Ishikawa (cell line): Measurements from ENCODE around the gene OGFOD2.

Source experiments
- CEBPB ChIP-seq: IDR thresholded peaks from 2 replicates; pipeline ENCODE4 v1.6.1; 2012
- EP300 ChIP-seq: IDR thresholded peaks from 2 replicates; pipeline ENCODE4 v1.6.1; 2012; ENCODE audit warnings: borderline replicate concordance
- RAD21 ChIP-seq: IDR thresholded peaks from 2 replicates; pipeline ENCODE4 v1.6.1; 2012; ENCODE audit warnings: low read depth
- REST ChIP-seq: IDR thresholded peaks from 2 replicates; pipeline ENCODE4 v1.6.1; 2012; ENCODE audit warnings: low read depth, mild to moderate bottlenecking
- TAF1 ChIP-seq: IDR thresholded peaks from 2 replicates; pipeline ENCODE4 v1.6.1; 2012; ENCODE audit warnings: low read depth, mild to moderate bottlenecking
- TEAD4 ChIP-seq: IDR thresholded peaks from 2 replicates; pipeline ENCODE4 v1.6.1; 2012
- YY1 ChIP-seq: IDR thresholded peaks from 2 replicates; pipeline ENCODE4 v1.6.1; 2012; ENCODE audit warnings: low read depth
- TF ChIP-seq, protein P1 (sequence below): IDR thresholded peaks from 2 replicates; pipeline ENCODE4 v1.6.1; 2012

GRCh38 chr12:123027726-123028445 lies 52.8 kb downstream of the OGFOD2 start:
- no peak for TF ChIP-seq YY1
- TF ChIP-seq, protein P1, sequence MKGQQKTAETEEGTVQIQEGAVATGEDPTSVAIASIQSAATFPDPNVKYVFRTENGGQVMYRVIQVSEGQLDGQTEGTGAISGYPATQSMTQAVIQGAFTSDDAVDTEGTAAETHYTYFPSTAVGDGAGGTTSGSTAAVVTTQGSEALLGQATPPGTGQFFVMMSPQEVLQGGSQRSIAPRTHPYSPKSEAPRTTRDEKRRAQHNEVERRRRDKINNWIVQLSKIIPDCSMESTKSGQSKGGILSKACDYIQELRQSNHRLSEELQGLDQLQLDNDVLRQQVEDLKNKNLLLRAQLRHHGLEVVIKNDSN: no peak
- TF ChIP-seq EP300: no peak
- no peak for TF ChIP-seq RAD21
- no peak for TF ChIP-seq TAF1
- TF ChIP-seq REST: no peak
- no peak for TF ChIP-seq TEAD4
- TF ChIP-seq CEBPB: no peak
